GM21423 (cell line): Measurements from ENCODE around the gene DAAM1.

ENCODE experiments used
- ATAC-seq: cut with Tn5 transposase; IDR thresholded peaks from one replicate; pipeline ENCODE4 v1.9.1; 2021; ENCODE audit warnings: mild to moderate bottlenecking, moderate library complexity; ENCODE audit not compliant: unreplicated experiment

The DAAM1 gene

DNA sequence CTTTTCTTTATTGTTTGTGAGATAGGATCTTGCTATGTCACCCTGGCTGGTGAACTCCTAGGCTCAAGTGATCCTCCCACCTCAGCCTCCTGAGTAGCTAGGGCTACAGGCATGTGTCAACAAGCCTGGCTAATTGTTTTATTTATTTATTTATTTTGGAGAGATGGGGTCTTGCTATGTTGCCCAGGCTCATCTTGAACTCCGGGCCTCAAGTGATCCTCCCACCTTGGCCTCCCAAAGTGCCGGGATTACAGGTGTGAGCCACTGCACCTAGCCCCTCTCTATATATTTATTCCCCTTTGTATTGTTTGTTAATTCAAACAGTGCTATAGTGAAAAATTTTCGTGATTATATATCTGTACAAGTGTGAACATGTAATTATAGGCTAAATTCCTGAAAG lies 123.3 kb downstream of the DAAM1 start:
- ATAC-seq: no peak

DNA sequence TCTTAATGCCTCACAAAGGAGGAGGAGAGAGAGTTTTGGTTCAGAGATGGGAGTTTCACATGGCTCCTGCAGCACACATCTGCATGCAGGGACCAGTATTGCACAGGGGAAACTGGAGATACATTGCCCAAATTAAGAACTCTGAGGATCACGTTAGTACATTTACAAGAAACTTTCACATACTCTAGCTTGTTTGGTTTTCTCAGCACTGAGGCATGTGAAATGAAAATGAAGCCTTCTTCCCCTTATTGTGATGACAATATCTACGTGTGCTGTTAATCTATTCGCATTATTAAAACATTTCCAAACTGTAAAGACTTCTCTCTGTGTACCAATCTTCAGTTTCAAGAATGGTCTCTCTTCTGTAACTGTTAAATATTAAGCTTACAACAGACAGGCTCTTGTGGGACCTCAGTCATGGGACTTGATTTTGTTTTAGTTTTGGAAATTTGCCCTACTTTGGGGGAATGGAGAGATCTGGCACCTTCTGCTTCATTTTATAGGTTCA lies 124.7 kb downstream of the DAAM1 start:
- ATAC-seq: peak; percentile 66

DNA sequence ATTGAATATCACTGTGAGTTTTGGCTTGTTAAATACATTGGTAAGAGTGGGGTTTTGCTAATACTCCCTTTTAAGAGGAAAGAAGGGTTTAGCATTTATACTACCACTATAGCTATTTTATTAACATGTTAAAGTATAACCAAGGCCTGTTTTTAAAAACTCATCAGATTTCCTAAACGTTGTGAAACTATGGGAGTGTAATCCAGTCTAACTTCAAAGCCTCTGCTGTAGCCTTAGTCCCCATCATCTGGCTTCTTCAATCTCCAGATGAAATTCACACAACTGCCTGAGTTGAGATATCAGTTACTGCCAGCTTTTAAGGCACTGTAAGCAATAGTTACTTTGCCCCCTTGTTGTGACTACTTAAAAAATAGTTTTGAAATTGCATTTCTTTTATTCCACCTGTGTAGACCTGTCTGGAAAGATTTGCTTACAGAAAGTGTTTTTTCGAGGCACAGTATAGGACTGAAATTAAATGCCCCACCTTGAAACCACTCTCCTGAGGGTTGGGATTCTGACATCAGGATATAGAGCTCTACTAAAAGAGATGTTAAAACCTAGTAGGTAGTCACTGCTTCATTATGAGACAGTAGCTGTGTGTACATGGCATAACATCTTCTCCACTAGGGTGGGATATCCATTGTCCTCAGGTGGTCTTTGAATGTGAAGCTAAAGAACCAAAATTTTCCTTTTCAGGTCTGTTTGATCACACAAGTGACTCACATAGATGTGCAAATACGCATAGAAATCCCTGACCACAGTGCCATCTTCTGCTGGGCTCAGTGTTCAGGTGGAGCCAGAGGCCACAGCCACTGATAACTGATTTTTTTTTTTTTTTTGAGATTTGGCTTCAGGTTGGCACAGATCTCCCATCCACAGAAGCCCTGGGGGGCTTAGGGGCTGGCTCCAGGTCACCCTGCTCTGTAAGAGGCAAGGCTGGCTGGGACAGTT lies 125.5 kb downstream of the DAAM1 start:
- ATAC-seq: no peak

DNA sequence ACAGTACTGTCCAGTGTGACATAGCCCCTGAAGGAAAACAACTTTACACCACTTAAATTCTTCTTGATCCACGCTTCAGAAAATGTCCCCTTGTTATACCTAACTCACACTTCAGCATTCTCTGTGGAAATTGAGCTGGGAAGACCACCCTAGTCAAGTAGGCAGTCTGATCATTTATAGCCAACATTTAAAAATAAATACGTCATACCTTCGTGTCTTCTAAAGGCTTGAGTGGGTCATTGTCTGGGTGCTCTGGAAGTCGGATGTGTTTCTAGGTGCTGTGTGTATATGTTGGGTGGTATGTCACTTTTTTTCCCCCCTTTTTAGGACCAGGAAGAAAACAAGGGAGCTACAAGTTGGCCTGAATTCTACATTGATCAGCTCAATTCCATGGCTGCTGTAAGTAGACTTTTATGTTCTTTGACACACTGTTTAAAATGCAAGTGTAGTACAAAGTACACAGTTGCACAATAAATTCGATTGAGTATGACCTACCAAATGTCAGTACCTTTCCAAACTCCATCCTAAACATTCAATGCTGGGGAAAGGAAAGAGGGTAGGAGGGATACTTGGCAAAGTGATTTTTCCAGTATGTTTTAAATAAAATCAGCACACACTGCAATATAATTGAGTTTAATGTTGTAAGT lies 126.6 kb downstream of the DAAM1 start:
- ATAC-seq: no peak

- ATAC-seq: no peak
These were observed 127.8 kb downstream of the DAAM1 start for GRCh38 chr14:59316151-59316830.

DNA sequence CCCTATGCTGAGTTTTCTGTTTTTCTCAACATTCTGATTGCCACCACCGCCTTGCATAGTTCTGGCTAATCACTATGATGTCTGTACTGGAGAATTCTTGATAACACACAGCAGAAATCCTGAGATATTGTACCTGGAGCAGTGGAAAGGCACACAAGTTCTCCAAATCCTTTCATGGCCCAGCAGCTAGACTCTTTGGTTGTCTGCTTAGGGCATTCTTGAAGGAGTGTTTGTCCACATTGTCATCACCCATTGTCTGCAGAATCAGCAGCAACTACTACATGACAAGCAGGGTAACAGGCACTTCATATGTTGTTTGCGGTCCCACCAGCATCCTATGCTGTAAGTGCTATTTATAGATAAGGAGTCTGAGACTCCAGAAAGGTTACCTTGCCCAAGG lies 128.9 kb downstream of the DAAM1 start:
- no peak for ATAC-seq

- ATAC-seq: no peak
These were observed 129.5 kb downstream of the DAAM1 start for GRCh38 chr14:59317798-59318505.

DNA sequence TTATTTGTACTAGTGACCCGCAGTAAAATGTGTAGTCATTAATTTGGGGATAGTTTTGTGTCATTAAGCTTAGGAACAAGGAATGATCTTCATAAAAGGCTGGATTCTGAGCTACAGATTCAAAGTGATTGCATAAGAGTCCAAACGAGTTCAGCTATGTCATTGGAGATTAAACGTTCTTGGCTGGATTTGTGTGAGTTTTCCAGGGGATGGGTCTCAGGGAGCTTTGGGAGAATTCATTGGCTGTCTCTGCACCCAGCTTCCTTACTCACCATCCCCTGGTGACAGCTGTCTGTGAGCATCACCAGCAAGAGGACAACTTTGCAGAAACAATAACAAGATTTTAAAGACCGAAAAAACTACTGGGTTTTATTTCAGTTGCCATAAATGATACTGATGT lies 130.4 kb downstream of the DAAM1 start:
- no peak for ATAC-seq

DNA sequence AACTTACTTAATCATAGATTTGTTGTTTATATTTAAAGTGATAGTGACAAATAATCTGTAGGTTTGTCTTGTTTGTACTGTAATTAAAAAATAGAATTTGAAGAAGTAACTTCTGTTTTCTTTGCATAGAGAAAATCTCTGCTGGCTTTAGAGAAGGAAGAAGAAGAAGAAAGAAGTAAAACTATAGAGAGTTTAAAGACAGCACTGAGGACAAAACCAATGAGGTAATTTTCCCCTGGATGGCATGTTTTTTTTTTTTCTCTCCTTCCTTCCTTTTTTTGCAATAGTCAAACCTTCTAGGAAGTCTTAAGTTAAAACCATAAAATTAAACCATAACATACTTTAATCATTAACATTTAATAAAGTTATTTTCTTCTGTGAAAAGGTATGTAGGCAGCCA lies 131.9 kb downstream of the DAAM1 start:
- no peak for ATAC-seq

GRCh38 chr14:59320763-59321625 lies 132.5 kb downstream of the DAAM1 start:
- ATAC-seq: no peak

DNA sequence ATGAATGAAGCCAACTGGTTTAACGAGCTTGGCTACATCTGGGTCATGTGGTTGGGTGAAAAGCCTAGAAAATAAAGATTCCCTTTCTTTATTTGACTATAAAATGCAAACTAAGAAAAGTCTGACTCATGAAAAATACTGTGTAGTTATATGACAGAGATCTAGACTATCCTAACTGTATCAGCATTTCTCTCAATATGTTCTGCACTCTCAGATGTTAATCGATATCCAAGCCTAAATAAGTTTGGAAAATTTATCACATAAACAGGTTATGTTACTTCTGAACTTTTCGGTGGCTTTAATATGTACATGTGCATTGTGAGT lies 133.1 kb downstream of the DAAM1 start:
- no peak for ATAC-seq

GRCh38 chr14:59325906-59326305 lies 137.4 kb downstream of the DAAM1 start:
- no peak for ATAC-seq

DNA sequence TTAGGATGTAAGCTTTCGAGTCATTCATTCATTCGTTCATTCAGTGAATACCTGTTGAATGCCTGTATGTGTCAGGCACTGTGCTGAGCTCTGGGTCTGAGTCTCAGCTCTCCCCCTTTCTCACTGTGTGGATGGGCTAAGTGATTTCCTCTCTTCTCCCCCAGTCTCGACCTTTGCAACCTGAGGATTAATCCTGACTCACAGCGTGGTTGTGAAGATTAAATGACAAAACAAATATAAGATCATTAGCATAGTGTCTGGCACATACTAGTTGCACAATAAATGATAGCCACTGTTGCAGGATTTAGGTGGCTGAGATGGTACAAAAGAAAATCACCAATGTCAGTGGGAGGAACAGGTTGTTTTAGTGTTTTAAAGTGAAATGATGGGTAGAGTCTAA lies 140.0 kb downstream of the DAAM1 start:
- no peak for ATAC-seq

DNA sequence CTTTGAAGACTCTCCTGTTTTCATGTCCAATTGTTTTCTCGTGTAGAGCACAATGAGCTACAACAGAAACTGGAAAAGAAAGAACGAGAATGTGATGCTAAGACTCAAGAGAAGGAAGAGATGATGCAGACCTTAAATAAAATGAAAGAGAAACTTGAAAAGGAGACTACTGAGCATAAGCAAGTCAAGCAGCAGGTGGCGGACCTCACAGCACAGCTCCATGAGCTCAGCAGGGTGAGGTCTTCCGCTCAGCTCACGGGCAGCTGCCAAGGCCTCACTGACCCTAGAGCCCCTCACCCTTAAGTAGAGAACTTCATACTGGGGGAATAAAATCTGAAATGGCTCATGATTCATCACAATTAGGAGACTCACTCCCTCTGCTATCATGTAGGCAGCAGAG lies 142.0 kb downstream of the DAAM1 start:
- ATAC-seq: no peak

DNA sequence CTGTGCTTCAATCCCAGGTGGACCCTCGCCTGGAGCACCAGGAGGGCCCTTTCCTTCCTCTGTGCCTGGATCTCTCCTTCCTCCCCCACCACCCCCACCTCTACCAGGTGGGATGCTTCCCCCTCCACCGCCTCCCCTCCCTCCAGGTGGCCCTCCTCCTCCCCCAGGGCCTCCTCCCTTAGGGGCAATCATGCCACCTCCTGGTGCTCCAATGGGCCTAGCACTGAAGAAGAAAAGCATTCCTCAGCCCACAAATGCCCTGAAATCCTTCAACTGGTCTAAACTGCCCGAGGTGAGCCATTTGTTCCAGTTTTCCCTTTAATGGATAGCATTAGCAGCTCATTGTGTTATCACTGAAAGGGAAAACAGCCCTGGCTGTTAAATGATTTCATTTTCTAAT lies 142.8 kb downstream of the DAAM1 start:
- no peak for ATAC-seq

GRCh38 chr14:59332727-59333126 lies 144.3 kb downstream of the DAAM1 start:
- no peak for ATAC-seq

- ATAC-seq: no peak
These were observed 144.8 kb downstream of the DAAM1 start for GRCh38 chr14:59333235-59333634.

- no peak for ATAC-seq
These were observed 145.2 kb downstream of the DAAM1 start for GRCh38 chr14:59333668-59334067.

- no peak for ATAC-seq
These were observed 145.8 kb downstream of the DAAM1 start for GRCh38 chr14:59334253-59334652.

GRCh38 chr14:59336098-59336497 lies 147.6 kb downstream of the DAAM1 start:
- ATAC-seq: no peak
